ENCODE results near the gene BEAN1.
"Not testable (repeated sequence)": the region's sequence is repeated elsewhere in the genome, so short reads cannot be mapped to it uniquely, and the experiment has no call there.

BEAN1 gene

GRCh38 chr16:66439051-66439730 lies 12.1 kb downstream of the BEAN1 start:
- DNase-seq (ENCODE audit: insufficient read length, low spot score), result no peak
- no peak for FAIRE-seq

- FAIRE-seq (no peak), DNase-seq (ENCODE audit: insufficient read length, low spot score) (no peak)
Observed at GRCh38 chr16:66440271-66440802, 13.2 kb downstream of the BEAN1 start.

- no peak for DNase-seq (ENCODE audit: insufficient read length, low spot score)
- FAIRE-seq, result no peak
Observed at GRCh38 chr16:66440970-66441369, 13.9 kb downstream of the BEAN1 start.

- FAIRE-seq, result no peak
Observed at GRCh38 chr16:66441586-66442375, 14.7 kb downstream of the BEAN1 start.

GRCh38 chr16:66442502-66443268 lies 15.6 kb downstream of the BEAN1 start:
- DNase-seq (ENCODE audit: insufficient read length, low spot score), result no peak
- FAIRE-seq, result no peak

More at GRCh38 chr16:66441586-66442375, 14.7 kb downstream of the BEAN1 start:
- DNase-seq (ENCODE audit: insufficient read length, low spot score), result no peak

- FAIRE-seq, result no peak
Observed at GRCh38 chr16:66443269-66443652, 16.2 kb downstream of the BEAN1 start.

GRCh38 chr16:66444049-66444481 lies 17.0 kb downstream of the BEAN1 start:
- no peak for DNase-seq (ENCODE audit: insufficient read length, low spot score)
- FAIRE-seq, result no peak

More at GRCh38 chr16:66443269-66443652, 16.2 kb downstream of the BEAN1 start:
- DNase-seq (ENCODE audit: insufficient read length, low spot score), result no peak

GRCh38 chr16:66446737-66447136 lies 19.6 kb downstream of the BEAN1 start:
- FAIRE-seq (no peak), DNase-seq (ENCODE audit: insufficient read length, low spot score) (no peak)

- FAIRE-seq (no peak), DNase-seq (ENCODE audit: insufficient read length, low spot score) (no peak)
Observed at GRCh38 chr16:66447491-66447890, 20.4 kb downstream of the BEAN1 start.

GRCh38 chr16:66451548-66451947 lies 24.5 kb downstream of the BEAN1 start:
- DNase-seq (ENCODE audit: insufficient read length, low spot score) (no peak), FAIRE-seq (no peak)

- DNase-seq (ENCODE audit: insufficient read length, low spot score); FAIRE-seq: not testable (repeated sequence)
Observed at GRCh38 chr16:66453230-66453629, 26.1 kb downstream of the BEAN1 start.

- DNase-seq (ENCODE audit: insufficient read length, low spot score), result no peak
- FAIRE-seq, result no peak
Observed at GRCh38 chr16:66454751-66455150, 27.7 kb downstream of the BEAN1 start.

- no peak for DNase-seq (ENCODE audit: insufficient read length, low spot score)
- FAIRE-seq, result no peak
Observed at GRCh38 chr16:66455970-66456369, 28.9 kb downstream of the BEAN1 start.

GRCh38 chr16:66457888-66458287 lies 30.8 kb downstream of the BEAN1 start:
- no peak for FAIRE-seq
- no peak for DNase-seq (ENCODE audit: insufficient read length, low spot score)

GRCh38 chr16:66458292-66458691 lies 31.2 kb downstream of the BEAN1 start:
- DNase-seq (ENCODE audit: insufficient read length, low spot score) (no peak), FAIRE-seq (no peak)

GRCh38 chr16:66458853-66459252 lies 31.8 kb downstream of the BEAN1 start:
- no peak for DNase-seq (ENCODE audit: insufficient read length, low spot score)
- FAIRE-seq, result no peak

GRCh38 chr16:66459878-66460277 lies 32.8 kb downstream of the BEAN1 start:
- no peak for FAIRE-seq

GRCh38 chr16:66460703-66461102 lies 33.6 kb downstream of the BEAN1 start:
- FAIRE-seq, result no peak

More at GRCh38 chr16:66459878-66460277, 32.8 kb downstream of the BEAN1 start:
- no peak for DNase-seq (ENCODE audit: insufficient read length, low spot score)

GRCh38 chr16:66462912-66463311 lies 35.8 kb downstream of the BEAN1 start:
- DNase-seq (ENCODE audit: insufficient read length, low spot score) (no peak), FAIRE-seq (no peak)

More at GRCh38 chr16:66460703-66461102, 33.6 kb downstream of the BEAN1 start:
- DNase-seq (ENCODE audit: insufficient read length, low spot score), result no peak

GRCh38 chr16:66465946-66466345 lies 38.9 kb downstream of the BEAN1 start:
- not testable (repeated sequence) for FAIRE-seq; DNase-seq (ENCODE audit: insufficient read length, low spot score)

- FAIRE-seq; DNase-seq (ENCODE audit: insufficient read length, low spot score): not testable (repeated sequence)
Observed at GRCh38 chr16:66466636-66467035, 39.5 kb downstream of the BEAN1 start.
